ENCODE results near the gene ATL3.

DNA sequence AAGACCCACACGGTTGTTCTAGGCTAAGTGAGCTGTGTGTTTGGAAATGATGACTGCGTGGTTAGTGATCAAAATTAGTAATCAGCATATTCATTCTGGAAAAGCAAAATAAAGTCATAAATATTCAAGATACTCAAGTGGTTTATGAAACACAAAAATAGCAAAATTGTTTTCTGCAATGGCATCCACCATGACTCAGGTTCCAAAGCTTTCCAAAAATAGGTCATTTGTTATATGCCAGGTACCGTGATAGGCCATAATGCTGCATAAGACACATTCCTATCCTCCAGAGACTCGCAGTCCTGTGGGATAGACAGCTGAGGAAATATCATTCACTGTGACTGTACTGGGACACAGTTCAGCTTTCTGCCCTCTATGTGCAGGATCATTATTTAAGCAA is 2.4 kb upstream of the ATL3 start:
- TF ChIP-seq, protein P1, sequence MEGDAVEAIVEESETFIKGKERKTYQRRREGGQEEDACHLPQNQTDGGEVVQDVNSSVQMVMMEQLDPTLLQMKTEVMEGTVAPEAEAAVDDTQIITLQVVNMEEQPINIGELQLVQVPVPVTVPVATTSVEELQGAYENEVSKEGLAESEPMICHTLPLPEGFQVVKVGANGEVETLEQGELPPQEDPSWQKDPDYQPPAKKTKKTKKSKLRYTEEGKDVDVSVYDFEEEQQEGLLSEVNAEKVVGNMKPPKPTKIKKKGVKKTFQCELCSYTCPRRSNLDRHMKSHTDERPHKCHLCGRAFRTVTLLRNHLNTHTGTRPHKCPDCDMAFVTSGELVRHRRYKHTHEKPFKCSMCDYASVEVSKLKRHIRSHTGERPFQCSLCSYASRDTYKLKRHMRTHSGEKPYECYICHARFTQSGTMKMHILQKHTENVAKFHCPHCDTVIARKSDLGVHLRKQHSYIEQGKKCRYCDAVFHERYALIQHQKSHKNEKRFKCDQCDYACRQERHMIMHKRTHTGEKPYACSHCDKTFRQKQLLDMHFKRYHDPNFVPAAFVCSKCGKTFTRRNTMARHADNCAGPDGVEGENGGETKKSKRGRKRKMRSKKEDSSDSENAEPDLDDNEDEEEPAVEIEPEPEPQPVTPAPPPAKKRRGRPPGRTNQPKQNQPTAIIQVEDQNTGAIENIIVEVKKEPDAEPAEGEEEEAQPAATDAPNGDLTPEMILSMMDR (IDR thresholded peaks at IDR 0.05 in 4 of 5, conservative IDR thresholded peaks at IDR 0.05 in 1 of 5), result no peak
- TF ChIP-seq POLR2A (IDR thresholded peaks at IDR 0.05), result no peak

All from gastrocnemius medialis (tissue), 4 donors.